DOHH2 (cell line): ENCODE results near the gene CPM.

ENCODE experiments used
- H3F3A ChIP-seq: fragments of 200-600 bp; sonication (generic), shearing (Covaris generic); 2 replicates; pipeline ENCODE4 v1.6.0; 2016; ENCODE audit warnings: antibody characterized with exemption, mild to moderate bottlenecking; ENCODE audit not compliant: control insufficient read depth, insufficient read depth
- H3K27ac ChIP-seq: fragments of 200-600 bp; sonication (generic); 2 replicates; pipeline ENCODE4 v1.5.1; 2014; ENCODE audit warnings: low read depth, mild to moderate bottlenecking, low read length, moderate library complexity
- H3K27me3 ChIP-seq: fragments of 200-600 bp; sonication (generic); 2 replicates; pipeline ENCODE4 v1.6.1; 2014; ENCODE audit warnings: mild to moderate bottlenecking, low read length, mixed read lengths; ENCODE audit not compliant: control insufficient read depth
- H3K36me3 ChIP-seq: fragments of 200-600 bp; sonication (generic); 2 replicates; pipeline ENCODE4 v1.6.1; 2014; ENCODE audit warnings: mild to moderate bottlenecking, low read length, moderate library complexity, mixed read lengths; ENCODE audit not compliant: control insufficient read depth
- H3K4me1 ChIP-seq: fragments of 200-600 bp; sonication (generic); 2 replicates; pipeline ENCODE4 v1.6.1; 2014; ENCODE audit warnings: mild to moderate bottlenecking, low read length, mixed read lengths; ENCODE audit not compliant: control insufficient read depth
- H3K4me2 ChIP-seq: fragments of 200-600 bp; sonication (generic); 2 replicates; pipeline ENCODE4 v1.6.0; 2014; ENCODE audit warnings: mild to moderate bottlenecking, low read length, moderate library complexity
- H3K4me3 ChIP-seq: fragments of 200-600 bp; sonication (generic); 2 replicates; pipeline ENCODE4 v1.5.1; 2014; ENCODE audit warnings: mild to moderate bottlenecking, low read length, mixed read lengths
- H3K79me2 ChIP-seq: fragments of 200-600 bp; sonication (generic); 2 replicates; pipeline ENCODE4 v1.6.1; 2014; ENCODE audit warnings: mild to moderate bottlenecking, low read length, mixed read lengths; ENCODE audit not compliant: control insufficient read depth
- H3K9me2 ChIP-seq: fragments of 200-600 bp; sonication (generic); replicated peaks from 2 replicates; pipeline ENCODE4 v1.6.1; 2014; ENCODE audit warnings: mild to moderate bottlenecking, low read length, mixed read lengths; ENCODE audit not compliant: control insufficient read depth
- H3K9me3 ChIP-seq: fragments of 200-600 bp; sonication (generic); 2 replicates; pipeline ENCODE4 v1.6.1; 2014; ENCODE audit warnings: antibody characterized with exemption, low read length, mixed read lengths; ENCODE audit not compliant: control insufficient read depth, insufficient read depth
- H4K20me1 ChIP-seq: fragments of 200-600 bp; sonication (generic); 2 replicates; pipeline ENCODE4 v1.6.0; 2014; ENCODE audit warnings: low read depth, mild to moderate bottlenecking, antibody characterized with exemption, low read length, moderate library complexity; ENCODE audit not compliant: control insufficient read depth, insufficient read depth
- EZH2phosphoT487 ChIP-seq: fragments of 200-600 bp; sonication (generic); IDR thresholded peaks from 2 replicates; pipeline ENCODE4 v1.6.1; 2017; ENCODE audit warnings: borderline replicate concordance, mild to moderate bottlenecking, antibody characterized with exemption, low read length, moderate library complexity, mixed read lengths
- TF ChIP-seq, protein P1 (sequence below): fragments of 200-600 bp; sonication (generic); IDR thresholded peaks from one replicate; pipeline ENCODE4 v1.5.1; 2014; ENCODE audit warnings: antibody characterized with exemption, mild to moderate bottlenecking, low read depth, low read length; ENCODE audit not compliant: poor library complexity, severe bottlenecking

CPM gene

DNA sequence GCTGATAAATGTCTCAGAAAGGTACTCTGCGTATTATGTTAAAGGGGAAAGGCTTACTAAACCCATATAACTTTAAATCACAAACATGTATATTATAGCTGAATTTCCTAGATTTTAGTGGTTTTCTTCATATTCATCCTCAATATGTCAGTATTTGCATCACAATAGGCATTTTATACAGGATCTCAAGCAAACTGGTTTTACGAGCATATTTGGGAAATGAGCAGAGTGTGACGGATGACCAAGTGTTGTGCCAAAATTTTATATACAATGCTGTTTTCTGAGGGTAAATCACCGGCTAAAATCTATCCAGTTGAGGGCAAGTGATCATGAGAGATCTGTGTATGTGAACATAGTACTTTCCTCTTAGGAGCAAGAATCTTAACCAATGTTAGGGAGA, 8.4 kb downstream of the CPM start:
- Histone ChIP-seq H3F3A (peaks cover 6% of the 10 kb centered on the region), H3K4me3 (no peak overlapping the region), H3K27ac (no peak overlapping the region), H3K9me3 (peaks cover 9% of the 10 kb centered on the region), H3K9me2 (no peaks in the 10 kb centered on the region), H3K27me3 (no peaks in the 10 kb centered on the region), H3K4me2 (no peak overlapping the region), H3K4me1 (peaks cover 40% of the 10 kb centered on the region), H4K20me1 (no peaks in the 10 kb centered on the region), H3K79me2 (peaks cover 68% of the 10 kb centered on the region), H3K36me3 (peaks cover 35% of the 10 kb centered on the region)
- TF ChIP-seq EZH2phosphoT487 = no peak
- TF ChIP-seq, protein P1, sequence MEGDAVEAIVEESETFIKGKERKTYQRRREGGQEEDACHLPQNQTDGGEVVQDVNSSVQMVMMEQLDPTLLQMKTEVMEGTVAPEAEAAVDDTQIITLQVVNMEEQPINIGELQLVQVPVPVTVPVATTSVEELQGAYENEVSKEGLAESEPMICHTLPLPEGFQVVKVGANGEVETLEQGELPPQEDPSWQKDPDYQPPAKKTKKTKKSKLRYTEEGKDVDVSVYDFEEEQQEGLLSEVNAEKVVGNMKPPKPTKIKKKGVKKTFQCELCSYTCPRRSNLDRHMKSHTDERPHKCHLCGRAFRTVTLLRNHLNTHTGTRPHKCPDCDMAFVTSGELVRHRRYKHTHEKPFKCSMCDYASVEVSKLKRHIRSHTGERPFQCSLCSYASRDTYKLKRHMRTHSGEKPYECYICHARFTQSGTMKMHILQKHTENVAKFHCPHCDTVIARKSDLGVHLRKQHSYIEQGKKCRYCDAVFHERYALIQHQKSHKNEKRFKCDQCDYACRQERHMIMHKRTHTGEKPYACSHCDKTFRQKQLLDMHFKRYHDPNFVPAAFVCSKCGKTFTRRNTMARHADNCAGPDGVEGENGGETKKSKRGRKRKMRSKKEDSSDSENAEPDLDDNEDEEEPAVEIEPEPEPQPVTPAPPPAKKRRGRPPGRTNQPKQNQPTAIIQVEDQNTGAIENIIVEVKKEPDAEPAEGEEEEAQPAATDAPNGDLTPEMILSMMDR = no peak

DNA sequence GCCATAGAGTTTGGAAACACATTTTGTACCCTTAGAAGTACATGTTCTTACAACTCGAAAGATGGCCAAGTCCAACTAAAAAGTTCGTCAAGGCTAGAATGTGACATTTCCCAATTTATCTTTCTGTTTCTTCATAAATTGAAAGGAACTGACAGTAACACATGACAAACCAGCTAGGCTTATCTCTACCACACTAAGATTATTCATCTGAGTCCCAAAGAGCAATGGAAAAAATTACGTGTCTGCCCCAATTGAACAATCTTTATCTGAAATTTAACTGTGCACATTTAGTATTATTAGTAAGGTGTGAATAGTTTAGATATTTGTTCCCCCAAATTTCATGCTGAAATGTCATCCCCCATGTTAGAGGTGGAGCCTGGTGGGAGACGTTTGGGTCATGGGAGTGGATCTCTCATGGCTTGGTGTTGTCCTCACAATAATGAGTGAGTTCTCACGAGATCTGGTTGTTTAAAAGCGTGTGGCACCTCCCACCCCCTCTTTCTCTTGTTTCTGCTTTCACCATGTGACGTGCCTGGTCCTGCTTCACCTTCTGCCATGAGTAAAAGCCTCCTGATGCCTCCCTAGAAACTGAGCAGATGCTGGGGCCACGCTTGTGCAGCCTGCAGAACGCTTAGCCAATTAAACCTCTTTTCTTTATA, 13.3 kb downstream of the CPM start:
- H3K4me3 ChIP-seq = no peak overlapping the region
- no peaks in the 10 kb centered on the region for H3K27me3 ChIP-seq
- TF ChIP-seq, protein P1 = no peak
- no peak for TF ChIP-seq EZH2phosphoT487
- H3K4me1 ChIP-seq = peaks cover 65% of the 10 kb centered on the region
- H3F3A ChIP-seq = no peaks in the 10 kb centered on the region; the same call in none of the 2 replicates
- no peaks in the 10 kb centered on the region for H3K9me3 ChIP-seq
- H3K9me2 ChIP-seq = no peaks in the 10 kb centered on the region
- H3K36me3 ChIP-seq = peaks cover 19% of the 10 kb centered on the region
- H4K20me1 ChIP-seq = no peaks in the 10 kb centered on the region
- H3K79me2 ChIP-seq = peaks cover 85% of the 10 kb centered on the region
- no peak overlapping the region for H3K4me2 ChIP-seq
- no peak overlapping the region for H3K27ac ChIP-seq

DNA sequence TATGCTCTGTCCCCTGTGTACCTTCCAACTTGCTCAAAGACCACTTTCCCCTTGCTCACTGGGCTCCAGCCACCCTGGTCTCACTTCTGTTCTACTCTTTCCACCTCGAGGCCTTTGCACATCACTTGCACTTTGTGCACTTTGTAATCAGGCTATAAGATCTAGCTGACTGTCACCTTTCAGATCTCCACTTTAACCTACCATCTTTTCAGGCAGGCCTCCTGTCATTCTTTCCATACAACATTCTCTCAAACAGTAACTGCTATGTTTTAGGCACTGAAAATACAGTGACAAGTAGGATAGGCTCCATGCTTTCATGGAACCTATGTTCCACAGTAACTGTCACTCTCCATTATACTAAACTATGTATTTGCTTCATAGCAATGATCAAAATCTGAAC, 14.0 kb downstream of the CPM start:
- peaks cover 60% of the 10 kb centered on the region for H3K4me1 ChIP-seq
- H3F3A ChIP-seq = no peaks in the 10 kb centered on the region; the same call in none of the 2 replicates
- H3K27ac ChIP-seq = no peak overlapping the region
- H3K27me3 ChIP-seq = no peaks in the 10 kb centered on the region
- TF ChIP-seq EZH2phosphoT487 = no peak
- no peaks in the 10 kb centered on the region for H3K9me2 ChIP-seq
- no peak overlapping the region for H3K4me3 ChIP-seq
- no peaks in the 10 kb centered on the region for H4K20me1 ChIP-seq
- no peaks in the 10 kb centered on the region for H3K9me3 ChIP-seq
- H3K79me2 ChIP-seq = peaks cover 85% of the 10 kb centered on the region
- H3K36me3 ChIP-seq = peaks cover 14% of the 10 kb centered on the region; the same call in 1 of the 2 replicates
- H3K4me2 ChIP-seq = no peak overlapping the region

DNA sequence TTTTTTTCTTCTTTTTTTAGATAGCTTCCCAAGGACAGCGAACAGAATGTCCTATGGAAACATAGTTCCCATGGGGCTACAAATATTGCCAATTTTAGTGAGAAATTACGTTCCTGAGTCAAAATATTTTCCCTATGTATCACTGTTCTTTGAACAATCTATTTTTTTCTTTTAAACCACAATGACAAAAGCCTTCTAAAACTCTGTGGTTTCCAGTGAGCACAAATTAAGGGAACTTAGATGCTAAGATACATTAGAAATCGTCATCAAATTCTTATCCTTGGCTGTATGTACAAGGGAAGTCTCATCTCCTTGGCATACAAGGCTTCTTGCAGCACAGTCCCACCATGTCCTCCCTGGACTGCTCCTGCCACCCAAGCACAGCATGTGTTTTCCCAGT, 17.9 kb downstream of the CPM start:
- TF ChIP-seq EZH2phosphoT487 = no peak
- TF ChIP-seq, protein P1 = no peak
- Histone ChIP-seq H3K27ac (no peak overlapping the region), H4K20me1 (no peaks in the 10 kb centered on the region), H3K9me2 (no peaks in the 10 kb centered on the region), H3K27me3 (no peaks in the 10 kb centered on the region), H3K9me3 (no peaks in the 10 kb centered on the region), H3K4me2 (no peak overlapping the region), H3K4me1 (peaks cover 70% of the 10 kb centered on the region), H3F3A (0 out of 2 replicates have a peak, but pooled peaks cover 2% of the 10 kb centered on the region), H3K36me3 (peaks cover 10% of the 10 kb centered on the region), H3K79me2 (peaks cover 88% of the 10 kb centered on the region), H3K4me3 (no peak overlapping the region)
